CD8-positive, alpha-beta memory T cell (primary cell): Measurements from ENCODE around the gene LY6G5C. TPM values are rescaled to one million over a fixed set of nuclear protein-coding genes. Genes with fewer than 3 reads are reported as not detected.

Experiments used
- CTCF ChIA-PET: fragments of 350-600 bp; sonication (Branson Sonifier 250); formaldehyde crosslinking; loops from one replicate; lab custom pipeline; 2021; ENCODE audit warnings: antibody characterized with exemption; lab: Charles Lee
- POLR2A ChIA-PET: fragments of 350-600 bp; sonication (Branson Sonifier 250); formaldehyde crosslinking; loops from one replicate; lab custom pipeline; 2021; ENCODE audit warnings: antibody characterized with exemption; lab: Charles Lee
- DNase-seq, 5 donors: peaks; one replicate each; pipeline versions ENCODE4 v3.0.0 to v3.0.0-alpha.2; 2020 to 2022; ENCODE audit warnings: mixed read lengths in 1 of 5
- H3K27ac ChIP-seq: one replicate; pipeline ENCODE4 v1.7.0; 2013; ENCODE audit warnings: low read depth, mild to moderate bottlenecking, low read length, moderate library complexity
- H3K27me3 ChIP-seq: 2 replicates; pipeline ENCODE4 v1.7.0; 2013; ENCODE audit warnings: low read length, mild to moderate bottlenecking; ENCODE audit not compliant: insufficient read depth, poor library complexity, severe bottlenecking
- H3K36me3 ChIP-seq: 2 replicates; pipeline ENCODE4 v1.7.0; 2013; ENCODE audit warnings: mild to moderate bottlenecking, low read length, moderate library complexity; ENCODE audit not compliant: insufficient read depth
- H3K4me1 ChIP-seq: 2 replicates; pipeline ENCODE4 v1.7.0; 2013; ENCODE audit warnings: mild to moderate bottlenecking, low read length, moderate library complexity; ENCODE audit not compliant: insufficient read depth
- H3K4me3 ChIP-seq: 2 replicates; pipeline ENCODE4 v1.7.0; 2013; ENCODE audit warnings: mild to moderate bottlenecking, low read length
- H3K9me3 ChIP-seq: 2 replicates; pipeline ENCODE4 v1.7.0; 2013; ENCODE audit warnings: mild to moderate bottlenecking, low read length
- H3K27ac Mint-ChIP-seq, 8 donors: one replicate each; pipeline ENCODE4 v1.8.0; 2020 to 2021; ENCODE audit warnings: mixed read lengths in 8 of 8, mild to moderate bottlenecking in 6 of 8, inconsistent platforms in 3 of 8, moderate library complexity in 3 of 8
- H3K27me3 Mint-ChIP-seq, 2 donors: one replicate each; pipeline ENCODE4 v1.8.0; 2020 to 2021; ENCODE audit warnings: mixed read lengths in 2 of 2, mild to moderate bottlenecking in 1 of 2, moderate library complexity in 1 of 2
- H3K36me3 Mint-ChIP-seq, 3 donors: one replicate each; pipeline ENCODE4 v1.8.0; 2020 to 2021; ENCODE audit warnings: mixed read lengths in 3 of 3, inconsistent platforms in 1 of 3, mild to moderate bottlenecking in 1 of 3
- H3K4me1 Mint-ChIP-seq, 3 donors: one replicate each; pipeline ENCODE4 v1.8.0; 2020 to 2021; ENCODE audit warnings: mixed read lengths in 3 of 3, inconsistent platforms in 1 of 3, mild to moderate bottlenecking in 1 of 3
- H3K4me3 Mint-ChIP-seq, 7 donors: one replicate each; pipeline ENCODE4 v1.8.0; 2020 to 2021; ENCODE audit warnings: mixed read lengths in 7 of 7, mild to moderate bottlenecking in 6 of 7, moderate library complexity in 4 of 7, inconsistent platforms in 2 of 7
- H3K9me3 Mint-ChIP-seq, 5 donors: one replicate each; pipeline ENCODE4 v1.8.0; 2020 to 2022; ENCODE audit warnings: mixed read lengths in 5 of 5, mild to moderate bottlenecking in 3 of 5, moderate library complexity in 2 of 5, inconsistent platforms in 1 of 5
- polyA plus RNA-seq: library from polyadenylated mRNA; unstranded; fragments of 300-500 nt; fragmentation: Illumina TruSeq; gene quantifications from one replicate; pipeline ENCODE4 v1.2.3, GENCODE V29; 2021
- total RNA-seq, 2 experiments: library from RNA; stranded (reverse); gene quantifications; one replicate each; pipeline ENCODE4 v1.2.3, GENCODE V29; 2021

Gene LY6G5C
- total and polyA plus RNA-seq, 3 experiments from 2014 or later: 3.5 to 10.3 (median 4.5) TPM

- peaks cover 73 to 91% (median 73%) of the 10 kb centered on the region in 3 donors for H3K4me1 Mint-ChIP-seq
- Histone ChIP-seq H3K27ac (peak overlapping the region; percentile 92), H3K36me3 (peaks cover 12% of the 10 kb centered on the region), H3K27me3 (no peaks in the 10 kb centered on the region), H3K4me3 (peak overlapping the region; percentile 98), H3K9me3 (no peaks in the 10 kb centered on the region), H3K4me1 (peaks cover 52% of the 10 kb centered on the region)
- CTCF ChIA-PET: interaction anchor here (1.1 kb wide), 1 partner anchor 61 kb away, joined by 3 read pairs; no protein-coding TSS in a partner anchor
- POLR2A ChIA-PET: interaction anchor here (0.7 kb wide), 1 partner anchor 82 kb away, joined by 4 read pairs; no protein-coding TSS in a partner anchor
- H3K4me3 Mint-ChIP-seq: peak overlapping the region; percentile 91 to 97 (median 92)
- no peak for DNase-seq
- peak overlapping the region; percentile 86 to 95 (median 90) for H3K27ac Mint-ChIP-seq
- H3K36me3 Mint-ChIP-seq: peaks cover 0 to 74% (median 1%) of the 10 kb centered on the region in 3 donors
- no peaks in the 10 kb centered on the region for H3K27me3 Mint-ChIP-seq
- no peaks in the 10 kb centered on the region for H3K9me3 Mint-ChIP-seq
These were observed 21.8 kb downstream of the LY6G5C start for GRCh38 chr6:31658983-31659648.

DNA sequence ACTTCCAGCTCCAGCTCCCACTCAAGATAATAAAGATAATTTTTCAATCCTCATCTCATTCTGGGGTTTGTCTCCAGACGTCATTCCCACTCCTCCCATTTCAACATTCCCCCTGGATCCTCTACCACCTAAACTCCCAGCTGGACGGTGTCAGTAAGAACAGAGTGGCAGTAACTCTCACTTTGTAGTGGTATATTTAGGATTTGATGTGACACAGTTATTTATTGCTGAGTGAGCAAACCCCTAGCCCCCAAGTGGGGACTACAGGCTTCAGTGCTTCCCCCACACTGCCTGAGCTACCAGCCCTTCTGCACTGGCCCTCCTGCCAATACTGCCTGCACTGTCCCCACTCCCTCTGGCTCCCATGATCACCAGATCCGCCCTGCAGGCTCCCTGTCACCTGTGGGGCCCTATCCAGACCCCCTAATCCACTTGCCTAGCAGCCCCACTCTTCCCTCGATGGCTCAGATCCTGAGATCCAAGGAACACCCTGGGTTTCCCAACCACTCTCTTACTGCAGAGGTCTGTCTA, 22.6 kb downstream of the LY6G5C start:
- Histone ChIP-seq H3K9me3 (no peaks in the 10 kb centered on the region), H3K4me1 (peaks cover 49% of the 10 kb centered on the region), H3K36me3 (peaks cover 12% of the 10 kb centered on the region), H3K4me3 (no peak overlapping the region), H3K27ac (peak overlapping the region; percentile 92), H3K27me3 (no peaks in the 10 kb centered on the region)
- no peaks in the 10 kb centered on the region for H3K27me3 Mint-ChIP-seq
- H3K4me1 Mint-ChIP-seq: peaks cover 64 to 86% (median 64%) of the 10 kb centered on the region in 3 donors
- no peaks in the 10 kb centered on the region for H3K9me3 Mint-ChIP-seq
- no peak for DNase-seq
- POLR2A ChIA-PET: interaction anchor here (0.6 kb wide), 1 partner anchor 160 kb away, joined by 3 read pairs; no protein-coding TSS in a partner anchor
- H3K4me3 Mint-ChIP-seq: peak overlapping the region; percentile 51 to 97 (median 92)
- H3K27ac Mint-ChIP-seq: peak overlapping the region; percentile 49 to 91 (median 83)
- CTCF ChIA-PET: interaction anchor here (0.8 kb wide), 1 partner anchor 178 kb away, joined by 3 read pairs; no protein-coding TSS in a partner anchor
- peaks cover 0 to 65% (median 1%) of the 10 kb centered on the region in 3 donors for H3K36me3 Mint-ChIP-seq

DNA sequence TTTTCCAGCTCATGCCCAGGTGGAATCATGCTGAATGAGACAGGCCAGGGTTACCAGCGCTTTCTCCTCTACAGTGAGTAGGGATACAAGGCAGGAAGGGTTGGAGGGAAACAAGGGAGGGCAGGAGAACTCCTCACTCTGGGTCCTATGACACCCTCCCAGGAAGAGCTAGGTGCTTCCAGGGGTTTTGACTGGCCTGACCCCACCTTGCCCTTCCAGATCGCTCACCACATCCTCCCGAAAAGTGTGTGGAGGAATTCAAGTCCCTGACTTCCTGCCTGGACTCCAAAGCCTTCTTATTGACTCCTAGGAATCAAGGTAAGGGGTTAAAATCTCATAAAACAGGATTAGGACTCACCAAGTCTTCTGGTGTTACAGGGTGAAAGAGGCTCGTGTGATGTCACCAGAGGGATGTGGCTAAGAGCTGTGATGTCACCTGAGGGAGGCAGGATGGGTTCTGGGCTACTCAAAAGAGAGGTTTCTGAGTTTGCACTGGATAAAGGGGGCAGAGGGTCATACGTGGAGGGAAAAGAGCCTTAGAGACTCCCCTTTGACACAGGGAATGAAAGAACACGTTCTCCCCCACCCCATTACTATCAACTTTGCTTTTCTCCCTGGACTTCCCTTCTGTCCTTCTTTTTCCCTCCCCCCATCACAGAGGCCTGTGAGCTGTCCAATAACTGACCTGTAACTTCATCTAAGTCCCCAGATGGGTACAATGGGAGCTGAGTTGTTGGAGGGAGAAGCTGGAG, 23.3 kb downstream of the LY6G5C start:
- Mint-ChIP-seq H3K36me3 (peaks cover 0 to 68% (median 3%) of the 10 kb centered on the region in 3 donors), H3K27ac (peak overlapping the region; percentile 49 to 91 (median 83)), H3K4me3 (peak overlapping the region; percentile 65 to 97 (median 92)), H3K4me1 (peaks cover 66 to 87% (median 67%) of the 10 kb centered on the region in 3 donors), H3K27me3 (no peaks in the 10 kb centered on the region), H3K9me3 (no peaks in the 10 kb centered on the region)
- Histone ChIP-seq H3K4me1 (peaks cover 44% of the 10 kb centered on the region), H3K9me3 (no peaks in the 10 kb centered on the region), H3K4me3 (no peak overlapping the region), H3K36me3 (peaks cover 12% of the 10 kb centered on the region), H3K27ac (peak overlapping the region; percentile 92), H3K27me3 (no peaks in the 10 kb centered on the region)
- POLR2A ChIA-PET: interaction anchor here (0.6 kb wide), 1 partner anchor 161 kb away, joined by 3 read pairs; no protein-coding TSS in a partner anchor
- CTCF ChIA-PET: interaction anchor here (0.8 to 1.4 kb wide), 2 partner anchors 59 to 178 kb away, joined by 3 read pairs; no protein-coding TSS in a partner anchor
- DNase-seq: no peak

- CTCF ChIA-PET: no interaction called here
- H3K9me3 ChIP-seq: no peaks in the 10 kb centered on the region
- peaks cover 0 to 67% (median 3%) of the 10 kb centered on the region in 3 donors for H3K36me3 Mint-ChIP-seq
- H3K4me1 Mint-ChIP-seq: peaks cover 62 to 89% (median 70%) of the 10 kb centered on the region in 3 donors
- no peak within 1 kb of the TSS for H3K4me3 ChIP-seq
- POLR2A ChIA-PET: interaction anchor here (5.2 kb wide), 1 partner anchor 7 kb away, joined by 112 read pairs; the partner anchor contains the start of genes C6orf47, CSNK2B and GPANK1
- no peak for DNase-seq
- H3K27me3 ChIP-seq: no peaks in the 10 kb centered on the region
- H3K36me3 ChIP-seq: peaks cover 17% of the 10 kb centered on the region
- peaks cover 0 to 5% (median 0%) of the 10 kb centered on the region in 5 donors for H3K9me3 Mint-ChIP-seq
- H3K27ac ChIP-seq: no peak within 1 kb of the TSS
- H3K4me1 ChIP-seq: peaks cover 48% of the 10 kb centered on the region
- peak within 1 kb of the TSS in 7 of 8 donors; percentile 12 to 94 (median 70) for H3K27ac Mint-ChIP-seq
- peak within 1 kb of the TSS in 5 of 7 donors; percentile 18 to 72 (median 31) for H3K4me3 Mint-ChIP-seq
- peaks cover 0 to 9% of the 10 kb centered on the region in 2 donors for H3K27me3 Mint-ChIP-seq
These were observed 25.3 kb downstream of the LY6G5C start, which contains the start of gene APOM for GRCh38 chr6:31655349-31656237. TSS of gene APOM (plus strand) at chr6:31655894. CDS start at chr6:31655967, 73 bp downstream.

GRCh38 chr6:31654574-31655348, 26.1 kb downstream of the LY6G5C start:
- Histone ChIP-seq H3K4me1 (peaks cover 47% of the 10 kb centered on the region), H3K36me3 (peaks cover 19% of the 10 kb centered on the region), H3K27ac (no peak overlapping the region), H3K27me3 (no peaks in the 10 kb centered on the region), H3K4me3 (no peak overlapping the region), H3K9me3 (no peaks in the 10 kb centered on the region)
- ChIA-PET POLR2A (interaction anchor here (0.6 to 5.2 kb wide), 2 partner anchors 8 to 32 kb away, joined by 3 to 112 read pairs; partner anchors contain the start of genes C6orf47, CSNK2B and GPANK1), CTCF (interaction anchor here (4.5 kb wide), 1 partner anchor 8 kb away, joined by 39 read pairs; the partner anchor contains the start of gene GPANK1)
- H3K4me1 Mint-ChIP-seq: peaks cover 58 to 86% (median 70%) of the 10 kb centered on the region in 3 donors
- H3K27me3 Mint-ChIP-seq: peaks cover 0 to 9% of the 10 kb centered on the region in 2 donors
- H3K36me3 Mint-ChIP-seq: peaks cover 0 to 63% (median 3%) of the 10 kb centered on the region in 3 donors
- H3K9me3 Mint-ChIP-seq: peaks cover 0 to 5% (median 0%) of the 10 kb centered on the region in 5 donors
- H3K27ac Mint-ChIP-seq: peak overlapping the region in 3 of 8 donors; percentile 15 to 70 (median 36)
- peak overlapping the region in 3 of 7 donors; percentile 39 to 72 (median 68) for H3K4me3 Mint-ChIP-seq
- no peak for DNase-seq

DNA sequence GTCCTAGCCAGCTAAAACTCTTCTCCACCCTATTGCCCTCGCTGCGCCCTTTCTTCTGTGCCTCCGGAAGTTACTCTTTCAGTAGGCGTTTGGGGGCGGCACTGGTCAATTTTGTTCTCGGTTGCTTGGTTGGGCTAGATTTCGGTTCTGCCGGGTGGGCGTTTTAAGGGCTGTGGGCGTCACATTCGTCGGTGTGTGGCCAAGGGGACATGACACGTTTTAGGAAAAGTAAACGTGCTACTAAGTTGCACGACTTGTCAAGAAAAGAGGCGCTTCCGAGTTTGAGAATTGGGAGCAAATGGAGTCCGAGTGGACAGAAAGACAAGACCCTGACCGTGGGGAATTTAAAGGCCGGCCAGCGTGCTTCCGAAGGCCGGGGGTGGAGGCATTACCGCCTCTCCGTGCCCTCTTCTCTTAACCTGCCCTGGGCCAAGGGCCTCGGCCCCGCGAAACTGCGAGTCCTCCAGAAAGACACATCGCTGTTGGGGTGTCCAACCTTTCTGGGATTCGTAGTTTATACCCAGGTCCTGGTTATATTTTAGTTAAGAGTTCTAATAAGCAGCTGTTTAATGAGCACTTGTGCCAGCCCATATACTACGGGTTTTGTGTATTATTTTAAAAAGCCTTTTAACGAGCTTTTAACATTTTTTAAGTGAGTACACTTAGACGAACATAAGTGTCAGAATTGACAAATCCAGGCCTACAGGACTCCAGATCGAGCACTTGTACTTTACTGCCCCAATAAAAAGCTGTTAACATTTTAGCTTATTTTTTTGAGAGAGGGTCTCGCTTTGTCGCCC, 27.7 kb downstream of the LY6G5C start:
- H3K27me3 ChIP-seq: no peaks in the 10 kb centered on the region
- peaks cover 34% of the 10 kb centered on the region for H3K36me3 ChIP-seq
- Mint-ChIP-seq H3K9me3 (peaks cover 0 to 5% (median 0%) of the 10 kb centered on the region in 5 donors), H3K27me3 (peaks cover 0 to 9% of the 10 kb centered on the region in 2 donors), H3K36me3 (peaks cover 0 to 70% (median 7%) of the 10 kb centered on the region in 3 donors), H3K27ac (peak overlapping the region; percentile 95 to 100 (median 100)), H3K4me1 (peaks cover 49 to 77% (median 61%) of the 10 kb centered on the region in 3 donors), H3K4me3 (peak overlapping the region; percentile 90 to 99 (median 96))
- peak in 4 of 5 donors; percentile 79 to 92 (median 88) for DNase-seq
- no peaks in the 10 kb centered on the region for H3K9me3 ChIP-seq
- ChIA-PET POLR2A (interaction anchor here (0.6 to 5.2 kb wide), 14 partner anchors 10 to 1096 kb away, joined by 3 to 112 read pairs (median 3); partner anchors contain the start of genes ABHD16A, C6orf47, CSNK2B and GPANK1), CTCF (interaction anchor here (1.0 to 4.5 kb wide), 11 partner anchors 10 to 210 kb away, joined by 3 to 39 read pairs (median 4); partner anchors contain the start of genes ABHD16A, GPANK1, HSPA1A and HSPA1L)
- peaks cover 30% of the 10 kb centered on the region for H3K4me1 ChIP-seq
- H3K27ac ChIP-seq: peak overlapping the region; percentile 94
- peak overlapping the region; percentile 97 for H3K4me3 ChIP-seq
